IMR-90 (cell line): Measurements from ENCODE around the gene MROH2A. TPM values are rescaled to one million over a fixed set of nuclear protein-coding genes. Genes with fewer than 3 reads are reported as not detected.

Experiments
- ATAC-seq: fragments of 200-7000 bp; cut with Tn5 transposase; 2 replicates; pipeline ENCODE4 v1.9.1; 2020; ENCODE audit warnings: low read depth, mild to moderate bottlenecking, moderate library complexity
- BruUV-seq: library from RNA; stranded (reverse); fragments of 400-500 nt; replicated peaks from 2 replicates; lab custom pipeline; 2021; lab: Mats Ljungman, UMichigan
- CTCF ChIA-PET: fragments of 300-600 bp; formaldehyde crosslinking; extraction: SDS; loops from one replicate; lab custom pipeline; 2021; ENCODE audit warnings: antibody characterized with exemption; lab: Yijun Ruan, JAX
- POLR2A ChIA-PET: fragments of 300-600 bp; sonication (Branson Sonifier 250); formaldehyde crosslinking; loops from one replicate; lab custom pipeline; 2022; ENCODE audit warnings: antibody characterized with exemption; ENCODE audit not compliant: unreplicated experiment; lab: Charles Lee
- DNase-seq: peaks from one replicate; pipeline ENCODE4 v3.0.0; 2013
- H2AFZ ChIP-seq: replicated peaks from 2 replicates; pipeline ENCODE3; 2013; ENCODE audit warnings: low read length, mild to moderate bottlenecking; ENCODE audit not compliant: poor library complexity
- H2AK5ac ChIP-seq: 2 replicates; pipeline ENCODE4 v1.6.1; 2013; ENCODE audit warnings: low read depth, low read length, inconsistent platforms
- H2AK9ac ChIP-seq: replicated peaks from 2 replicates; pipeline ENCODE3; 2013; ENCODE audit warnings: mild to moderate bottlenecking, low read depth, low read length, moderate library complexity; ENCODE audit not compliant: poor library complexity
- H2BK120ac ChIP-seq: 2 replicates; pipeline ENCODE4 v1.6.1; 2013; ENCODE audit warnings: low read depth, low read length, inconsistent platforms
- H2BK15ac ChIP-seq: 3 replicates; pipeline ENCODE4 v1.6.1; 2013; ENCODE audit warnings: low read depth, low read length, inconsistent platforms
- H2BK20ac ChIP-seq: 2 replicates; pipeline ENCODE4 v1.6.1; 2013; ENCODE audit warnings: low read depth, mild to moderate bottlenecking, inconsistent platforms, low read length, moderate library complexity
- H2BK5ac ChIP-seq: 2 replicates; pipeline ENCODE4 v1.6.1; 2013; ENCODE audit warnings: mild to moderate bottlenecking, low read depth, low read length, inconsistent platforms; ENCODE audit not compliant: poor library complexity, severe bottlenecking
- H3K14ac ChIP-seq: replicated peaks from 2 replicates; pipeline ENCODE4 v1.6.1; 2013; ENCODE audit warnings: low read depth, low read length, inconsistent platforms
- H3K18ac ChIP-seq: 2 replicates; pipeline ENCODE4 v1.6.1; 2013; ENCODE audit warnings: low read depth, low read length, control low read depth
- H3K23ac ChIP-seq: 2 replicates; pipeline ENCODE4 v1.6.1; 2013; ENCODE audit warnings: low read depth, low read length, inconsistent platforms
- H3K27ac ChIP-seq: 2 replicates; pipeline ENCODE4 v1.5.1; 2013; ENCODE audit warnings: mild to moderate bottlenecking, control low read depth, low read length; ENCODE audit not compliant: insufficient read depth
- H3K27me3 ChIP-seq: 2 replicates; pipeline ENCODE4 v1.6.1; 2013; ENCODE audit warnings: low read length; ENCODE audit not compliant: control insufficient read depth, insufficient read depth
- H3K36me3 ChIP-seq: 2 replicates; pipeline ENCODE4 v1.6.1; 2013; ENCODE audit warnings: low read length, mixed read lengths; ENCODE audit not compliant: control insufficient read depth, insufficient read depth
- H3K4ac ChIP-seq: 2 replicates; pipeline ENCODE4 v1.6.1; 2013; ENCODE audit warnings: low read depth, low read length, inconsistent platforms
- H3K4me1 ChIP-seq: 2 replicates; pipeline ENCODE4 v1.6.1; 2013; ENCODE audit warnings: low read length, mixed read lengths; ENCODE audit not compliant: control insufficient read depth, insufficient read depth
- H3K4me2 ChIP-seq: 2 replicates; pipeline ENCODE4 v1.6.1; 2013; ENCODE audit warnings: low read depth, mild to moderate bottlenecking, control low read depth, low read length, moderate library complexity
- H3K4me3 ChIP-seq: 2 replicates; pipeline ENCODE4 v1.5.1; 2013; ENCODE audit warnings: low read depth, mild to moderate bottlenecking, control low read depth, low read length, moderate library complexity; ENCODE audit not compliant: insufficient read depth
- H3K56ac ChIP-seq: 2 replicates; pipeline ENCODE4 v1.6.1; 2013; ENCODE audit warnings: low read length, inconsistent platforms; ENCODE audit not compliant: insufficient read depth; ENCODE audit errors: extremely low read depth
- H3K79me1 ChIP-seq, 2 experiments: 2 replicates each; pipeline ENCODE4 v1.6.1; 2013; ENCODE audit warnings: low read length in 2 of 2, inconsistent platforms in 1 of 2, low read depth in 1 of 2
- H3K9ac ChIP-seq: 2 replicates; pipeline ENCODE4 v1.6.1; 2013; ENCODE audit warnings: low read depth, low read length, control low read depth
- H3K9me1 ChIP-seq: 2 replicates; pipeline ENCODE4 v1.6.1; 2013; ENCODE audit warnings: low read length, inconsistent platforms; ENCODE audit not compliant: insufficient read depth
- H3K9me3 ChIP-seq: 2 replicates; pipeline ENCODE4 v1.6.1; 2013; ENCODE audit warnings: low read length; ENCODE audit not compliant: control insufficient read depth, insufficient read depth
- H4K20me1 ChIP-seq: 2 replicates; pipeline ENCODE4 v1.6.1; 2013; ENCODE audit warnings: low read length, inconsistent platforms; ENCODE audit not compliant: insufficient read depth
- H4K5ac ChIP-seq: 2 replicates; pipeline ENCODE4 v1.6.1; 2013; ENCODE audit warnings: mild to moderate bottlenecking, low read depth, low read length, control low read depth
- H4K8ac ChIP-seq, 2 experiments: 2 replicates each; pipeline ENCODE4 v1.6.1; 2013; ENCODE audit warnings: low read depth in 2 of 2, low read length in 2 of 2, control low read depth in 1 of 2, inconsistent platforms in 1 of 2
- H4K91ac ChIP-seq: 2 replicates; pipeline ENCODE4 v1.6.1; 2013; ENCODE audit warnings: low read depth, low read length, inconsistent platforms; ENCODE audit not compliant: insufficient read depth
- BHLHE40 ChIP-seq: fragments of 150-350 bp; IDR thresholded peaks from 2 replicates; pipeline ENCODE4 v1.6.1; 2016; ENCODE audit warnings: mild to moderate bottlenecking, low read depth, low read length
- CEBPB ChIP-seq: IDR thresholded peaks from 2 replicates; pipeline ENCODE4 v1.6.1; 2012; ENCODE audit warnings: low read depth, low read length, improper control_type of control experiment
- CHD1 ChIP-seq: IDR thresholded peaks from 2 replicates; pipeline ENCODE4 v1.6.1; 2012; ENCODE audit warnings: low read depth, low read length, improper control_type of control experiment
- CTCF ChIP-seq: conservative IDR thresholded peaks from 2 replicates; pipeline ENCODE4 v1.5.1; 2012; ENCODE audit warnings: mild to moderate bottlenecking, low read depth, low read length, improper control_type of control experiment
- ELK1 ChIP-seq: fragments of 150-350 bp; IDR thresholded peaks from 2 replicates; pipeline ENCODE4 v1.6.1; 2016; ENCODE audit warnings: low read depth, mild to moderate bottlenecking, low read length, moderate library complexity, borderline replicate concordance
- FOS ChIP-seq: fragments of 150-350 bp; IDR thresholded peaks from 2 replicates; pipeline ENCODE4 v1.6.1; 2016; ENCODE audit warnings: low read depth, low read length
- MAFK ChIP-seq: IDR thresholded peaks from 2 replicates; pipeline ENCODE4 v1.6.1; 2012; ENCODE audit warnings: low read depth, low read length, improper control_type of control experiment
- MAZ ChIP-seq: IDR thresholded peaks from 2 replicates; pipeline ENCODE4 v1.6.1; 2012; ENCODE audit warnings: low read depth, mild to moderate bottlenecking, low read length, improper control_type of control experiment, moderate library complexity, borderline replicate concordance
- MXI1 ChIP-seq: IDR thresholded peaks from 2 replicates; pipeline ENCODE4 v1.6.1; 2012; ENCODE audit warnings: low read depth, mild to moderate bottlenecking, low read length, moderate library complexity, borderline replicate concordance
- NFE2L2 ChIP-seq: fragments of 150-350 bp; IDR thresholded peaks from 2 replicates; pipeline ENCODE4 v1.6.1; 2016; ENCODE audit warnings: low read depth, mild to moderate bottlenecking, low read length
- POLR2A ChIP-seq: IDR thresholded peaks from 2 replicates; pipeline ENCODE4 v1.6.1; 2012; ENCODE audit warnings: mild to moderate bottlenecking, low read depth, low read length
- RAD21 ChIP-seq: IDR thresholded peaks from 2 replicates; pipeline ENCODE4 v1.6.1; 2012; ENCODE audit warnings: low read length, improper control_type of control experiment
- RCOR1 ChIP-seq: IDR thresholded peaks from 2 replicates; pipeline ENCODE4 v1.6.1; 2012; ENCODE audit warnings: mild to moderate bottlenecking, low read length, improper control_type of control experiment; ENCODE audit not compliant: insufficient replicate concordance
- RFX5 ChIP-seq: IDR thresholded peaks from 2 replicates; pipeline ENCODE4 v1.8.0; 2012; ENCODE audit warnings: low read depth, mild to moderate bottlenecking, low read length, moderate library complexity
- SMC3 ChIP-seq: fragments of 150-350 bp; IDR thresholded peaks from 2 replicates; pipeline ENCODE4 v1.6.1; 2016; ENCODE audit warnings: low read depth, mild to moderate bottlenecking, antibody characterized with exemption, low read length, moderate library complexity
- USF2 ChIP-seq: fragments of 150-350 bp; IDR thresholded peaks from 2 replicates; pipeline ENCODE4 v1.6.1; 2017; ENCODE audit warnings: mild to moderate bottlenecking, antibody characterized with exemption, low read length, low read depth
- WGBS, 2 experiments: methylation state at CpG; one replicate each; pipeline versions ENCODE4 v1.1.5 to v1.1.7; 2013; ENCODE audit warnings: missing lambda C conversion rate in 2 of 2; ENCODE audit not compliant: insufficient read length in 1 of 2; ENCODE audit errors: extremely low coverage in 2 of 2; 5-methylcytosine and 5-hydroxymethylcytosine counted together
- dilution Hi-C: fragments of 300-500 bp; cut with HindIII; formaldehyde crosslinking; loops from one replicate; pipeline ENCODE4 v1.14.3; 2018; ENCODE audit warnings: low sequenced_read_pairs; ENCODE audit not compliant: unreplicated experiment
- in situ Hi-C: fragments of 300-500 bp; cut with MboI; formaldehyde crosslinking; loops from 3 replicates; pipeline ENCODE4 v1.14.3; 2019; ENCODE audit warnings: low sequenced_read_pairs, inconsistent platforms, mixed read lengths
- intact Hi-C: fragments of 100-400 bp; cut with micrococcal nuclease; formaldehyde crosslinking; loops from 2 replicates; pipeline ENCODE4 v1.10.0; 2022
- polyA plus RNA-seq, 3 experiments: library from polyadenylated mRNA; depleted of rRNA; stranded (reverse); fragments of >200 nt; gene quantifications; 2 replicates each; pipeline ENCODE4 v1.2.3, GENCODE V29; 2012; ENCODE audit warnings: low replicate concordance in 1 of 3
- total RNA-seq: library from RNA; depleted of rRNA; stranded (reverse); fragments of >200 nt; gene quantifications from 2 replicates; pipeline ENCODE4 v1.2.3, GENCODE V29; 2012

MROH2A gene
- total and polyA plus RNA-seq, 2 of the 4 experiments (the other 2 are of a cell fraction), result not detected

GRCh38 chr2:233780771-233781170 is 2.6 kb downstream of the MROH2A start:
- dilution Hi-C loops, result no loop called here
- Histone ChIP-seq H3K79me1 (no peaks in the 10 kb centered on the region), H2AK9ac (no peak overlapping the region), H3K14ac (no peak overlapping the region), H2AFZ (no peak overlapping the region), H3K9me1 (no peaks in the 10 kb centered on the region), H2BK5ac (no peak overlapping the region), H3K27ac (no peak overlapping the region), H3K9me3 (peaks cover 3% of the 10 kb centered on the region; the same call in 1 of the 2 replicates), H3K4me1 (no peaks in the 10 kb centered on the region), H2BK20ac (no peak overlapping the region), H2BK120ac (no peak overlapping the region), H3K4me3 (no peak overlapping the region), H3K4me2 (no peak overlapping the region), H4K5ac (no peak overlapping the region), H4K20me1 (no peaks in the 10 kb centered on the region), H3K56ac (no peak overlapping the region), H2BK15ac (no peak overlapping the region), H2AK5ac (no peak overlapping the region), H3K27me3 (no peaks in the 10 kb centered on the region), H3K23ac (no peak overlapping the region), H3K36me3 (no peaks in the 10 kb centered on the region), H3K9ac (no peak overlapping the region), H3K4ac (no peak overlapping the region), H3K18ac (no peak overlapping the region), H4K8ac (no peak overlapping the region), H4K91ac (no peak overlapping the region)
- no CpG with 5 or more reads among the region's 4 CpGs for WGBS, 2 experiments
- ChIA-PET CTCF (no interaction called here), POLR2A (no interaction called here)
- ATAC-seq (no peak), DNase-seq (no peak)
- no peak for TF ChIP-seq MAZ
- TF ChIP-seq RFX5, result no peak
- TF ChIP-seq BHLHE40, result no peak
- no peak for TF ChIP-seq MXI1
- TF ChIP-seq RCOR1, result no peak
- no peak for TF ChIP-seq CTCF
- TF ChIP-seq CEBPB, result no peak
- no peak for TF ChIP-seq USF2
- TF ChIP-seq FOS, result no peak
- TF ChIP-seq MAFK, result no peak
- TF ChIP-seq SMC3, result no peak
- TF ChIP-seq NFE2L2, result no peak
- no peak for TF ChIP-seq RAD21
- no peak for TF ChIP-seq ELK1
- TF ChIP-seq POLR2A, result no peak
- TF ChIP-seq CHD1, result no peak
- BruUV-seq, result no TSS peak
- intact Hi-C loops, result no loop called here
- in situ Hi-C loops, result no loop called here
